GM20000 (cell line): ENCODE data around the gene FRMPD4.

Source experiments
- DNase-seq: peaks from one replicate; pipeline ENCODE4 v3.0.0; 2012; ENCODE audit warnings: low spot score
- TF ChIP-seq, protein P1 (sequence below): IDR thresholded peaks from 2 replicates; pipeline ENCODE4 v1.5.1; 2012; ENCODE audit warnings: mild to moderate bottlenecking, control low read depth; ENCODE audit errors: extremely low read depth, missing control alignments

Gene FRMPD4

GRCh38 chrX:12138361-12139313, at the start of gene FRMPD4:
Gene FRMPD4 (plus strand): TSS chrX:12138473. CDS start chrX:12138972, 499 bp downstream.
- no peak for DNase-seq

GRCh38 chrX:12089740-12090139, 48.5 kb upstream of the FRMPD4 start:
- TF ChIP-seq, protein P1, sequence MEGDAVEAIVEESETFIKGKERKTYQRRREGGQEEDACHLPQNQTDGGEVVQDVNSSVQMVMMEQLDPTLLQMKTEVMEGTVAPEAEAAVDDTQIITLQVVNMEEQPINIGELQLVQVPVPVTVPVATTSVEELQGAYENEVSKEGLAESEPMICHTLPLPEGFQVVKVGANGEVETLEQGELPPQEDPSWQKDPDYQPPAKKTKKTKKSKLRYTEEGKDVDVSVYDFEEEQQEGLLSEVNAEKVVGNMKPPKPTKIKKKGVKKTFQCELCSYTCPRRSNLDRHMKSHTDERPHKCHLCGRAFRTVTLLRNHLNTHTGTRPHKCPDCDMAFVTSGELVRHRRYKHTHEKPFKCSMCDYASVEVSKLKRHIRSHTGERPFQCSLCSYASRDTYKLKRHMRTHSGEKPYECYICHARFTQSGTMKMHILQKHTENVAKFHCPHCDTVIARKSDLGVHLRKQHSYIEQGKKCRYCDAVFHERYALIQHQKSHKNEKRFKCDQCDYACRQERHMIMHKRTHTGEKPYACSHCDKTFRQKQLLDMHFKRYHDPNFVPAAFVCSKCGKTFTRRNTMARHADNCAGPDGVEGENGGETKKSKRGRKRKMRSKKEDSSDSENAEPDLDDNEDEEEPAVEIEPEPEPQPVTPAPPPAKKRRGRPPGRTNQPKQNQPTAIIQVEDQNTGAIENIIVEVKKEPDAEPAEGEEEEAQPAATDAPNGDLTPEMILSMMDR, result no peak
- no peak for DNase-seq

More at GRCh38 chrX:12138361-12139313, at the start of gene FRMPD4:
- TF ChIP-seq, protein P1, result no peak

- DNase-seq, result no peak
- TF ChIP-seq, protein P1, result no peak
These were observed 25.0 kb upstream of the FRMPD4 start for GRCh38 chrX:12113321-12113720.

DNA sequence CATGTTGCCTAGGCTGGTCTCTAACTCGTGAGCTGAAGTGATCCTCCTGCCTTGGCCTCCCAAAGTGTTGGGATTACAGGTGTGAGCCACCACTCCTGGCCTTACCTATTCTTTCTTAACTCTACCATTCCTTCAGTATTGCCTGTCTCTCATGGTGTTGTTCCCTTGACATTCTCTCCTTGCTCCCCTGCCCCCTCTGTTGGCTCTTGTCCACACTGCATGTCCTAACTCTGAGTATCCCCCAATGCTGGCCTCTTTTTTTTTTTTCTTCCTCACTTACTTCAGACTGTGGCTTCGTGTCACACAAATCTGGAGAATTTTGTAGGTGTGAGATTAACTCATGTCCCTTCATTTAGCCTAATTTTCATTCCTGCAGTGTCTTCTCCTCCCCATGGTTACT, 22.9 kb upstream of the FRMPD4 start:
- TF ChIP-seq, protein P1, result no peak
- no peak for DNase-seq

GRCh38 chrX:12118134-12118533, 20.1 kb upstream of the FRMPD4 start:
- DNase-seq, result no peak
- TF ChIP-seq, protein P1, result no peak

DNA sequence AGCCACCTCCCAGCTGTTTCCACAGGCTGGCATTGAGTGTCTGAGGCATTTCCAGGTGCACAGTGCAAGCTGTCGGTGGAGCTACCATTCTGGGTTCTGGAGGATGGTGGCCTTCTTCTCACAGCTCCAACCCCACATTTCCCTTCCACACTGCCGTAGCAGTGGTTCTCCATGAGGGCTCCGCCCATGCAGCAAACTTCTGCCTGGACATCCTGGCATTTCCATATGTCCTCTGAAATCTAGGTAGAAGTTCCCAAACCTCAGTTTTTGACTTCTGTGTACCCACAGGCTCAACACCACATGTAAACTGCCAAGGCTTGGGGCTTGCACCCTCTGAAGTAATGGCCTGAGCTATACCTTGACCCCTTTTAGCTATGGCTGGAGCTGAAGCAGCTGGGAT, 10.3 kb upstream of the FRMPD4 start:
- DNase-seq, result no peak
- TF ChIP-seq, protein P1, result no peak

DNA sequence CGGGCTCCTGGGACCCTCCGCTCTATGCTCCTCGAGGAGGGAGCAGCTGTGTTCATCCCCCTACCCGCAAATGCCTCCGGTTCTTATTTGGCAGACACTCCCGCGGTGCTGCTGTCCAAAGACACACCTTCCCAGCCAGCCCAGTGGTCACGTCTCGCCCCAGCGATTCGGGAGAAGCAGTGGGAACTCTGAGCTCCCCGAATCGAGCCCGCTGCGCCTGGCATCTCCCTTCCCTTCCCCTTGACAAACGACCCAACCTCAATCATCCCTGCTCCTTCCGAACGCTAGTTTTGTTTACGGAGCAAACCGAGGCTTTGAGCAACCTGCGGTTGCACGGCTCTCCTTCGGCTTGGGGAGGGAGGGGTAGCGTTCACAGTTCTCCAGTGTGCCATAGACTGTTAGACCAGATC, 317 bp upstream of the FRMPD4 start:
- TF ChIP-seq, protein P1, result no peak
- no peak for DNase-seq
